ENCODE data around the gene TSHR. TPM values are rescaled to one million over a fixed set of nuclear protein-coding genes. Genes with fewer than 3 reads are reported as not detected.
A peak's percentile ranks its signal among the peaks of the same experiment; 100 is the strongest.

The TSHR gene
- total RNA-seq, 1 donor from 2014 or later = not detected

- no peak for TF ChIP-seq CTCF (conservative IDR thresholded peaks at IDR 0.05; ENCODE audit: low read depth, low read length)
- DNase-seq (ENCODE audit: low read depth) = no peak
- no peak overlapping the region for H3K4me3 ChIP-seq (ENCODE audit: low read depth, low read length)
Observed at GRCh38 chr14:80958226-80958625, 2.8 kb downstream of the TSHR start.

- no peak for TF ChIP-seq CTCF (conservative IDR thresholded peaks at IDR 0.05; ENCODE audit: low read depth, low read length)
- no peak for DNase-seq (ENCODE audit: low read depth)
- no peak overlapping the region for H3K4me3 ChIP-seq (ENCODE audit: low read depth, low read length)
Observed at GRCh38 chr14:80958939-80959338, 3.5 kb downstream of the TSHR start.

GRCh38 chr14:80959496-80959895 lies 4.1 kb downstream of the TSHR start:
- no peak for DNase-seq (ENCODE audit: low read depth)
- TF ChIP-seq CTCF (conservative IDR thresholded peaks at IDR 0.05; ENCODE audit: low read depth, low read length) = no peak
- H3K4me3 ChIP-seq (ENCODE audit: low read depth, low read length) = no peak overlapping the region

- TF ChIP-seq CTCF (conservative IDR thresholded peaks at IDR 0.05; ENCODE audit: low read depth, low read length) = no peak
- peak; percentile 38 for DNase-seq (ENCODE audit: low read depth)
- H3K4me3 ChIP-seq (ENCODE audit: low read depth, low read length) = no peak overlapping the region
Observed at GRCh38 chr14:80965037-80965436, 9.6 kb downstream of the TSHR start.

- peak; percentile 95 for DNase-seq (ENCODE audit: low read depth)
- no peak overlapping the region for H3K4me3 ChIP-seq (ENCODE audit: low read depth, low read length)
- TF ChIP-seq CTCF (conservative IDR thresholded peaks at IDR 0.05; ENCODE audit: low read depth, low read length) = no peak
Observed at GRCh38 chr14:80973931-80974641, 18.7 kb downstream of the TSHR start.

GRCh38 chr14:80974679-80975078 lies 19.3 kb downstream of the TSHR start:
- no peak for TF ChIP-seq CTCF (conservative IDR thresholded peaks at IDR 0.05; ENCODE audit: low read depth, low read length)
- no peak for DNase-seq (ENCODE audit: low read depth)
- no peak overlapping the region for H3K4me3 ChIP-seq (ENCODE audit: low read depth, low read length)

- TF ChIP-seq CTCF (conservative IDR thresholded peaks at IDR 0.05; ENCODE audit: low read depth, low read length) = peak; percentile 33
- H3K4me3 ChIP-seq (ENCODE audit: low read depth, low read length) = no peak overlapping the region
- DNase-seq (ENCODE audit: low read depth) = no peak
Observed at GRCh38 chr14:80977221-80977620, 21.8 kb downstream of the TSHR start.

Data from epithelial cell of proximal tubule (primary cell).